HepG2 (cell line): Measurements from ENCODE around the gene NT5C2. TPM values are rescaled to one million over a fixed set of nuclear protein-coding genes. Genes with fewer than 3 reads are reported as not detected.

Experiments used
- ELF3 ChIP-seq: IDR thresholded peaks from 2 replicates; pipeline ENCODE4 v1.6.1; 2016; ENCODE audit warnings: missing genetic modification reagents, missing compliant biosample characterization
- FOSL2 ChIP-seq: sonication (generic); formaldehyde crosslinking; IDR thresholded peaks from 2 replicates; pipeline ENCODE4 v1.4.0; 2020; ENCODE audit warnings: missing genetic modification reagents
- GATAD2A ChIP-seq: IDR thresholded peaks from 2 replicates; pipeline ENCODE4 v1.6.1; 2016
- MAFF ChIP-seq: IDR thresholded peaks from 2 replicates; pipeline ENCODE4 v1.6.1; 2011; ENCODE audit warnings: low read depth, low read length, improper control_type of control experiment
- MED1 ChIP-seq: sonication (generic); formaldehyde crosslinking; IDR thresholded peaks from 2 replicates; pipeline ENCODE4 v1.4.0; 2020; ENCODE audit warnings: missing genetic modification reagents
- MIXL1 ChIP-seq: IDR thresholded peaks from 2 replicates; pipeline ENCODE4 v1.6.1; 2016
- NFYC ChIP-seq: IDR thresholded peaks from 2 replicates; pipeline ENCODE4 v1.6.1; 2016; ENCODE audit warnings: missing genetic modification reagents, missing compliant biosample characterization
- NPAS2 ChIP-seq: sonication (generic); formaldehyde crosslinking; IDR thresholded peaks from 2 replicates; pipeline ENCODE4 v1.8.0; 2022; ENCODE audit warnings: mild to moderate bottlenecking, missing genetic modification reagents, borderline replicate concordance
- RARA ChIP-seq: IDR thresholded peaks from 2 replicates; pipeline ENCODE4 v1.6.1; 2016; ENCODE audit warnings: missing genetic modification reagents, missing compliant biosample characterization
- RCOR2 ChIP-seq: IDR thresholded peaks from 2 replicates; pipeline ENCODE4 v1.6.1; 2016; ENCODE audit warnings: missing biosample characterization, missing genetic modification reagents
- RXRA ChIP-seq: sonication (generic); formaldehyde crosslinking; IDR thresholded peaks from 2 replicates; pipeline ENCODE4 v1.5.1; 2020; ENCODE audit warnings: missing genetic modification reagents
- SALL1 ChIP-seq: sonication (generic); formaldehyde crosslinking; IDR thresholded peaks from 2 replicates; pipeline ENCODE4 v1.8.0; 2022; ENCODE audit warnings: mild to moderate bottlenecking, missing genetic modification reagents
- SUZ12 ChIP-seq: fragments of 150-350 bp; IDR thresholded peaks from 2 replicates; pipeline ENCODE4 v1.6.1; 2014; ENCODE audit warnings: low read depth, low read length
- ZFP1 ChIP-seq: IDR thresholded peaks from 2 replicates; pipeline ENCODE4 v1.6.1; 2016
- ZFP62 ChIP-seq: sonication (generic); formaldehyde crosslinking; IDR thresholded peaks from 2 replicates; pipeline ENCODE4 v1.4.0; 2020; ENCODE audit warnings: missing genetic modification reagents
- ZKSCAN8 ChIP-seq: IDR thresholded peaks from 2 replicates; pipeline ENCODE4 v1.6.1; 2016; ENCODE audit warnings: borderline replicate concordance, missing genetic modification reagents, missing compliant biosample characterization
- ZNF264 ChIP-seq: sonication (generic); formaldehyde crosslinking; IDR thresholded peaks from 2 replicates; pipeline ENCODE4 v1.4.0; 2020; ENCODE audit warnings: missing genetic modification reagents
- ZNF333 ChIP-seq: sonication (generic); formaldehyde crosslinking; IDR thresholded peaks from 2 replicates; pipeline ENCODE4 v1.4.0; 2020; ENCODE audit warnings: mild to moderate bottlenecking, missing genetic modification reagents, borderline replicate concordance
- ZNF501 ChIP-seq: sonication (generic); formaldehyde crosslinking; IDR thresholded peaks from 2 replicates; pipeline ENCODE4 v1.5.1; 2020; ENCODE audit warnings: mild to moderate bottlenecking, moderate library complexity, missing genetic modification reagents
- ZNF614 ChIP-seq: IDR thresholded peaks from 2 replicates; pipeline ENCODE4 v1.6.1; 2018; ENCODE audit warnings: missing biosample characterization, missing genetic modification reagents, inconsistent platforms, borderline replicate concordance
- ZNF792 ChIP-seq: IDR thresholded peaks from 2 replicates; pipeline ENCODE4 v1.6.1; 2016
- polyA plus RNA-seq, 8 experiments: library from polyadenylated mRNA; depleted of rRNA in 3 of 8; stranded (reverse) in 7 of 8; unstranded in 1 of 8; fragments of >200 nt; fragmentation: Illumina TruSeq in 4 of 8; extraction: Trizol in 4 of 8; gene quantifications; 2 replicates each; pipeline versions ENCODE4 v1.2.1 to v1.2.3, GENCODE V29; 2011 to 2016; ENCODE audit warnings: low read depth in 4 of 8, missing spikeins in 1 of 8, mixed read lengths in 1 of 8; ENCODE audit not compliant: insufficient read depth in 1 of 8
- total RNA-seq, 5 experiments: library from RNA; depleted of rRNA; stranded (reverse); fragments of >200 nt; fragmentation: Illumina TruSeq; extraction: Trizol; gene quantifications; 2 replicates each; pipeline ENCODE4 v1.2.3, GENCODE V29; 2016; ENCODE audit warnings: low read depth in 1 of 5
- TF ChIP-seq, protein P1 (sequence below): IDR thresholded peaks from 2 replicates; pipeline ENCODE4 v1.6.1; 2016; ENCODE audit warnings: low read depth
- TF ChIP-seq, protein P2 (sequence below), 2 experiments: sonication (generic) in 1 of 2; formaldehyde crosslinking in 1 of 2; IDR thresholded peaks; 2 replicates each; pipeline versions ENCODE4 v1.5.1 to v1.6.1; 2011 to 2020; ENCODE audit warnings: borderline replicate concordance in 1 of 2, low read depth in 1 of 2, low read length in 1 of 2, mild to moderate bottlenecking in 1 of 2, missing genetic modification reagents in 1 of 2, moderate library complexity in 1 of 2
- TF ChIP-seq, protein P3 (sequence below): IDR thresholded peaks from 2 replicates; pipeline ENCODE4 v1.6.1; 2016; ENCODE audit warnings: missing genetic modification reagents, missing compliant biosample characterization
- TF ChIP-seq, protein P4 (sequence below): IDR thresholded peaks from 2 replicates; pipeline ENCODE4 v1.6.1; 2016

Gene NT5C2
- total and polyA plus RNA-seq, 2 of the 13 experiments (the other 11 are each of a cell fraction or from before 2014, with no cell fraction given), result 40.6 to 55.2 TPM

DNA sequence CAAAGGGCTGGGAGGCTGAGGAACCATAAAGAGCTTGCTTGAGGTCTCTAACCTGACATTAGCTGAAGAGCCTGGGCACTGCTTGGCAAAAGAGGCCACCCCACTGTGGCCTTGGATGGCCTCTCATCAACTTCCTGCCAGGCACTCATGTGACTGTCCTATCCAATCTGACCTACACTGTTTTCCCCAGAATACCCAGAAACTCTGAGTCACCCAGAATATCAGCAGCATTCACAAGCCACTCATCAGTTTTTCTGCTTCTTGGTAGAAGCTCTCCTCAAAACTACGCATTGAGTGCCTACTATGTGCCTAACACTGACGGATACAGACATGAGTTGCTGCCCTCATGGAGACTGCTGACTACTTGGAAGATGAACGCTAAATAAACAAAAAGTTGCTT lies 4.1 kb upstream of the NT5C2 start (continued):
- TF ChIP-seq MED1 (CRISPR knock-in tag), result peak; percentile 28; the same call in 1 of the 2 replicates
- 0 out of 2 replicates have a peak, but pooled peaks have one; percentile 9 for TF ChIP-seq MAFF
- TF ChIP-seq SALL1 (CRISPR knock-in tag), result 0 out of 2 replicates have a peak, but pooled peaks have one; percentile 16
- TF ChIP-seq, protein P1, sequence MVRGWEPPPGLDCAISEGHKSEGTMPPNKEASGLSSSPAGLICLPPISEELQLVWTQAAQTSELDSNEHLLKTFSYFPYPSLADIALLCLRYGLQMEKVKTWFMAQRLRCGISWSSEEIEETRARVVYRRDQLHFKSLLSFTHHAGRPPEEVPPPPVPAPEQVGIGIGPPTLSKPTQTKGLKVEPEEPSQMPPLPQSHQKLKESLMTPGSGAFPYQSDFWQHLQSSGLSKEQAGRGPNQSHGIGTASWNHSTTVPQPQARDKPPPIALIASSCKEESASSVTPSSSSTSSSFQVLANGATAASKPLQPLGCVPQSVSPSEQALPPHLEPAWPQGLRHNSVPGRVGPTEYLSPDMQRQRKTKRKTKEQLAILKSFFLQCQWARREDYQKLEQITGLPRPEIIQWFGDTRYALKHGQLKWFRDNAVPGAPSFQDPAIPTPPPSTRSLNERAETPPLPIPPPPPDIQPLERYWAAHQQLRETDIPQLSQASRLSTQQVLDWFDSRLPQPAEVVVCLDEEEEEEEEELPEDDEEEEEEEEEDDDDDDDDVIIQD (CRISPR knock-in tag), result peak; percentile 76; the same call in 1 of the 2 replicates
- 0 out of 2 replicates have a peak, but pooled peaks have one; percentile 47 for TF ChIP-seq MIXL1
- TF ChIP-seq RCOR2 (CRISPR knock-in tag), result 0 out of 2 replicates have a peak, but pooled peaks have one; percentile 23
- TF ChIP-seq, protein P2, sequence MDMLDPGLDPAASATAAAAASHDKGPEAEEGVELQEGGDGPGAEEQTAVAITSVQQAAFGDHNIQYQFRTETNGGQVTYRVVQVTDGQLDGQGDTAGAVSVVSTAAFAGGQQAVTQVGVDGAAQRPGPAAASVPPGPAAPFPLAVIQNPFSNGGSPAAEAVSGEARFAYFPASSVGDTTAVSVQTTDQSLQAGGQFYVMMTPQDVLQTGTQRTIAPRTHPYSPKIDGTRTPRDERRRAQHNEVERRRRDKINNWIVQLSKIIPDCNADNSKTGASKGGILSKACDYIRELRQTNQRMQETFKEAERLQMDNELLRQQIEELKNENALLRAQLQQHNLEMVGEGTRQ (IDR thresholded peaks at IDR 0.05; ENCODE audit: low read depth, low read length), result peak; percentile 36; the same call in 1 of the 2 replicates
- TF ChIP-seq, protein P2 (CRISPR knock-in tag; IDR thresholded peaks at IDR 0.05; ENCODE audit: borderline replicate concordance), result no peak
- TF ChIP-seq, protein P3, sequence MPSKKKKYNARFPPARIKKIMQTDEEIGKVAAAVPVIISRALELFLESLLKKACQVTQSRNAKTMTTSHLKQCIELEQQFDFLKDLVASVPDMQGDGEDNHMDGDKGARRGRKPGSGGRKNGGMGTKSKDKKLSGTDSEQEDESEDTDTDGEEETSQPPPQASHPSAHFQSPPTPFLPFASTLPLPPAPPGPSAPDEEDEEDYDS, result peak; percentile 46; the same call in 1 of the 2 replicates
- 0 out of 2 replicates have a peak, but pooled peaks have one; percentile 46 for TF ChIP-seq ZNF792 (CRISPR knock-in tag)
- 0 out of 2 replicates have a peak, but pooled peaks have one; percentile 28 for TF ChIP-seq NFYC (CRISPR knock-in tag)
- TF ChIP-seq, protein P4, sequence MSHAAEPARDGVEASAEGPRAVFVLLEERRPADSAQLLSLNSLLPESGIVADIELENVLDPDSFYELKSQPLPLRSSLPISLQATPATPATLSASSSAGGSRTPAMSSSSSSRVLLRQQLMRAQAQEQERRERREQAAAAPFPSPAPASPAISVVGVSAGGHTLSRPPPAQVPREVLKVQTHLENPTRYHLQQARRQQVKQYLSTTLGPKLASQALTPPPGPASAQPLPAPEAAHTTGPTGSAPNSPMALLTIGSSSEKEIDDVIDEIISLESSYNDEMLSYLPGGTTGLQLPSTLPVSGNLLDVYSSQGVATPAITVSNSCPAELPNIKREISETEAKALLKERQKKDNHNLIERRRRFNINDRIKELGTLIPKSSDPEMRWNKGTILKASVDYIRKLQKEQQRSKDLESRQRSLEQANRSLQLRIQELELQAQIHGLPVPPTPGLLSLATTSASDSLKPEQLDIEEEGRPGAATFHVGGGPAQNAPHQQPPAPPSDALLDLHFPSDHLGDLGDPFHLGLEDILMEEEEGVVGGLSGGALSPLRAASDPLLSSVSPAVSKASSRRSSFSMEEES (CRISPR knock-in tag), result peak; percentile 96
- no peak for TF ChIP-seq SUZ12
- peak; percentile 74; the same call in 1 of the 2 replicates for TF ChIP-seq ELF3
- TF ChIP-seq ZNF264, result 0 out of 2 replicates have a peak, but pooled peaks have one; percentile 26
- TF ChIP-seq NPAS2 (CRISPR knock-in tag), result no peak
- no peak for TF ChIP-seq ZFP1
- TF ChIP-seq ZNF333 (CRISPR knock-in tag), result no peak
- TF ChIP-seq GATAD2A (CRISPR knock-in tag), result peak; percentile 52; the same call in 1 of the 2 replicates
- peak; percentile 85; the same call in 1 of the 2 replicates for TF ChIP-seq RXRA (CRISPR knock-in tag)
- TF ChIP-seq ZKSCAN8 (CRISPR knock-in tag), result 0 out of 2 replicates have a peak, but pooled peaks have one; percentile 18
- 0 out of 2 replicates have a peak, but pooled peaks have one; percentile 33 for TF ChIP-seq ZNF614 (CRISPR knock-in tag)
- TF ChIP-seq FOSL2 (CRISPR knock-in tag), result peak; percentile 92
- peak; percentile 57 for TF ChIP-seq RARA (CRISPR knock-in tag)
- no peak for TF ChIP-seq ZFP62
- TF ChIP-seq ZNF501 (CRISPR knock-in tag), result peak; percentile 64
